ENCODE measurements around the gene ATP6AP1. TPM values are rescaled to one million over a fixed set of nuclear protein-coding genes. Genes with fewer than 3 reads are reported as not detected.

The ATP6AP1 gene
- total RNA-seq, 3 donors from 2014 or later (not counting 1 experiment from before 2014, with no cell fraction given), result 62.4 to 71.7 (median 65.9) TPM

- Mint-ChIP-seq H3K36me3 (no peaks in the 10 kb centered on the region), H3K27me3 (ENCODE audit: low read depth in 2 of 2) (no peaks in the 10 kb centered on the region), H3K9me3 (no peaks in the 10 kb centered on the region), H3K4me3 (no peak overlapping the region), H3K4me1 (no peaks in the 10 kb centered on the region), H3K27ac (no peak overlapping the region)
- Histone ChIP-seq H3K4me3 (ENCODE audit: low read length) (no peak overlapping the region), H3K27me3 (ENCODE audit: control insufficient read depth, insufficient read depth, low read length) (no peaks in the 10 kb centered on the region), H3K9me3 (ENCODE audit: control insufficient read depth, insufficient read depth, low read length) (no peaks in the 10 kb centered on the region), H3K36me3 (ENCODE audit: control insufficient read depth, insufficient read depth, low read length) (peaks cover 16% of the 10 kb centered on the region), H3K4me1 (ENCODE audit: control insufficient read depth, insufficient read depth, low read length) (no peaks in the 10 kb centered on the region), H3K27ac (ENCODE audit: low read length) (no peak overlapping the region)
- no peak for DNase-seq
- intact Hi-C loops (cut with micrococcal nuclease), result no loop called here
- no peak for ATAC-seq
- TF ChIP-seq, protein P1, sequence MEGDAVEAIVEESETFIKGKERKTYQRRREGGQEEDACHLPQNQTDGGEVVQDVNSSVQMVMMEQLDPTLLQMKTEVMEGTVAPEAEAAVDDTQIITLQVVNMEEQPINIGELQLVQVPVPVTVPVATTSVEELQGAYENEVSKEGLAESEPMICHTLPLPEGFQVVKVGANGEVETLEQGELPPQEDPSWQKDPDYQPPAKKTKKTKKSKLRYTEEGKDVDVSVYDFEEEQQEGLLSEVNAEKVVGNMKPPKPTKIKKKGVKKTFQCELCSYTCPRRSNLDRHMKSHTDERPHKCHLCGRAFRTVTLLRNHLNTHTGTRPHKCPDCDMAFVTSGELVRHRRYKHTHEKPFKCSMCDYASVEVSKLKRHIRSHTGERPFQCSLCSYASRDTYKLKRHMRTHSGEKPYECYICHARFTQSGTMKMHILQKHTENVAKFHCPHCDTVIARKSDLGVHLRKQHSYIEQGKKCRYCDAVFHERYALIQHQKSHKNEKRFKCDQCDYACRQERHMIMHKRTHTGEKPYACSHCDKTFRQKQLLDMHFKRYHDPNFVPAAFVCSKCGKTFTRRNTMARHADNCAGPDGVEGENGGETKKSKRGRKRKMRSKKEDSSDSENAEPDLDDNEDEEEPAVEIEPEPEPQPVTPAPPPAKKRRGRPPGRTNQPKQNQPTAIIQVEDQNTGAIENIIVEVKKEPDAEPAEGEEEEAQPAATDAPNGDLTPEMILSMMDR (IDR thresholded peaks at IDR 0.05), result no peak
- WGBS (ENCODE audit: insufficient coverage), result 97% methylated on average over 21 of the region's 21 CpGs
Observed at GRCh38 chrX:154467556-154467955, 39.1 kb downstream of the ATP6AP1 start.

GRCh38 chrX:154468217-154468616 is 39.7 kb downstream of the ATP6AP1 start:
- no peaks in the 10 kb centered on the region for H3K9me3 Mint-ChIP-seq
- TF ChIP-seq, protein P1 (IDR thresholded peaks at IDR 0.05), result no peak
- 96% methylated on average over 23 of the region's 23 CpGs for WGBS (ENCODE audit: insufficient coverage)
- H3K36me3 Mint-ChIP-seq, result no peaks in the 10 kb centered on the region
- ATAC-seq, result no peak
- H3K4me1 Mint-ChIP-seq, result no peaks in the 10 kb centered on the region
- Histone ChIP-seq H3K4me3 (ENCODE audit: low read length) (no peak overlapping the region), H3K36me3 (ENCODE audit: control insufficient read depth, insufficient read depth, low read length) (peaks cover 16% of the 10 kb centered on the region), H3K27ac (ENCODE audit: low read length) (no peak overlapping the region), H3K27me3 (ENCODE audit: control insufficient read depth, insufficient read depth, low read length) (no peaks in the 10 kb centered on the region), H3K4me1 (ENCODE audit: control insufficient read depth, insufficient read depth, low read length) (no peaks in the 10 kb centered on the region), H3K9me3 (ENCODE audit: control insufficient read depth, insufficient read depth, low read length) (no peaks in the 10 kb centered on the region)
- intact Hi-C loops (cut with micrococcal nuclease), result no loop called here
- DNase-seq, result no peak
- H3K27ac Mint-ChIP-seq, result no peak overlapping the region
- no peaks in the 10 kb centered on the region for H3K27me3 Mint-ChIP-seq (ENCODE audit: low read depth in 2 of 2)
- H3K4me3 Mint-ChIP-seq, result no peak overlapping the region

DNA sequence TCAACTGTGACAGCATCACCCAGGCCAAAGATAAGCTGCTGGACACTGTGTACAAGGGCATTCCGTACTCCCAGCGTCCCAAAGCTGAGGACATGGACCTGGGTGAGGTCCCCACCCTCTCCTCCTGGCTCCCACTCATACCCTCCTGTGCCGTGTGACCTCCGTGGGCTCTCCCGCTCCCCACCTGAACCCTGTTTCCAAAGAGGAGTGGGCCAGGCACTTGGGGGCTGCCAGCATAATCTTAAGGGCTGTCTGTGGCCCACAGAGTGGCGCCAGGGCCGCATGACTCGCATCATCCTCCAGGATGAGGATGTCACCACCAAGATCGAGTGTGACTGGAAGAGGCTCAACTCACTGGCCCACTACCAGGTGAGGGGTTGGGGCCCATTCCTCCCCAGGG is 40.6 kb downstream of the ATP6AP1 start:
- H3K4me1 Mint-ChIP-seq, result no peaks in the 10 kb centered on the region
- TF ChIP-seq, protein P1 (IDR thresholded peaks at IDR 0.05), result no peak
- ATAC-seq (no peak), DNase-seq (no peak)
- Histone ChIP-seq H3K27me3 (ENCODE audit: control insufficient read depth, insufficient read depth, low read length) (no peaks in the 10 kb centered on the region), H3K4me1 (ENCODE audit: control insufficient read depth, insufficient read depth, low read length) (no peaks in the 10 kb centered on the region), H3K4me3 (ENCODE audit: low read length) (no peak overlapping the region), H3K9me3 (ENCODE audit: control insufficient read depth, insufficient read depth, low read length) (no peaks in the 10 kb centered on the region), H3K27ac (ENCODE audit: low read length) (no peak overlapping the region), H3K36me3 (ENCODE audit: control insufficient read depth, insufficient read depth, low read length) (peaks cover 16% of the 10 kb centered on the region)
- intact Hi-C loops (cut with micrococcal nuclease), result no loop called here
- no peak overlapping the region for H3K4me3 Mint-ChIP-seq
- H3K27me3 Mint-ChIP-seq (ENCODE audit: low read depth in 2 of 2), result no peaks in the 10 kb centered on the region
- H3K9me3 Mint-ChIP-seq, result no peaks in the 10 kb centered on the region
- WGBS (ENCODE audit: insufficient coverage), result 95% methylated on average over 9 of the region's 9 CpGs
- no peaks in the 10 kb centered on the region for H3K36me3 Mint-ChIP-seq
- no peak overlapping the region for H3K27ac Mint-ChIP-seq

GRCh38 chrX:154469880-154470279 is 41.4 kb downstream of the ATP6AP1 start:
- no peak for DNase-seq
- Mint-ChIP-seq H3K9me3 (no peaks in the 10 kb centered on the region), H3K4me1 (no peaks in the 10 kb centered on the region), H3K36me3 (no peaks in the 10 kb centered on the region), H3K4me3 (no peak overlapping the region), H3K27ac (no peak overlapping the region), H3K27me3 (ENCODE audit: low read depth in 2 of 2) (no peaks in the 10 kb centered on the region)
- H3K4me3 ChIP-seq (ENCODE audit: low read length), result no peak overlapping the region
- TF ChIP-seq, protein P1 (IDR thresholded peaks at IDR 0.05), result no peak
- H3K4me1 ChIP-seq (ENCODE audit: control insufficient read depth, insufficient read depth, low read length), result no peaks in the 10 kb centered on the region
- 96% methylated on average over 18 of the region's 18 CpGs for WGBS (ENCODE audit: insufficient coverage)
- H3K36me3 ChIP-seq (ENCODE audit: control insufficient read depth, insufficient read depth, low read length), result peaks cover 16% of the 10 kb centered on the region
- H3K9me3 ChIP-seq (ENCODE audit: control insufficient read depth, insufficient read depth, low read length), result no peaks in the 10 kb centered on the region
- H3K27me3 ChIP-seq (ENCODE audit: control insufficient read depth, insufficient read depth, low read length), result no peaks in the 10 kb centered on the region
- no peak for ATAC-seq
- no peak overlapping the region for H3K27ac ChIP-seq (ENCODE audit: low read length)
- intact Hi-C loops (cut with micrococcal nuclease), result no loop called here
